ENCODE results near the gene NXNL2. TPM values are rescaled to one million over a fixed set of nuclear protein-coding genes. Genes with fewer than 3 reads are reported as not detected.

The NXNL2 gene
- total RNA-seq, 1 donor: 11.2 TPM

DNA sequence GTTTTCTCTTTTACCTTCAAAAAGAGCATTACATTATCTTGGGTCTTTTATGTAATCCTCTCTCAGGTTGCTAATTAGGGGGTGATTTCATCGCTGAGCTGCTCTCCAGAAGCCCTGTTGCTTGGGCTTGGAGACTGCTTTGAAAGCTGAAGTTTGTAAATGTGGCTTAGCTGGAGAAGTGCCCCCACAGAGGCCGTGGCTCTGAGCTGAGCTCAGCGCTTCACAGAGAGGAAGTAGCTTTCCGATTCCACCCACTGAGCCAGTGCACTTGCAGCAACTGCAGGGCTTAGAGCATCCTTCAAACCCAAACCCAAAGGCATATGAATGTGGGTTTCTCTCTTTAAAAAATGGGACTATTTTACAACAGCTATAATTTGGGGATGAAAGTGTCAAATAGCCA lies 13.7 kb upstream of the NXNL2 start:
- H3K4me3 ChIP-seq (ENCODE audit: low read depth, low read length): no peak overlapping the region
- TF ChIP-seq, protein P1, sequence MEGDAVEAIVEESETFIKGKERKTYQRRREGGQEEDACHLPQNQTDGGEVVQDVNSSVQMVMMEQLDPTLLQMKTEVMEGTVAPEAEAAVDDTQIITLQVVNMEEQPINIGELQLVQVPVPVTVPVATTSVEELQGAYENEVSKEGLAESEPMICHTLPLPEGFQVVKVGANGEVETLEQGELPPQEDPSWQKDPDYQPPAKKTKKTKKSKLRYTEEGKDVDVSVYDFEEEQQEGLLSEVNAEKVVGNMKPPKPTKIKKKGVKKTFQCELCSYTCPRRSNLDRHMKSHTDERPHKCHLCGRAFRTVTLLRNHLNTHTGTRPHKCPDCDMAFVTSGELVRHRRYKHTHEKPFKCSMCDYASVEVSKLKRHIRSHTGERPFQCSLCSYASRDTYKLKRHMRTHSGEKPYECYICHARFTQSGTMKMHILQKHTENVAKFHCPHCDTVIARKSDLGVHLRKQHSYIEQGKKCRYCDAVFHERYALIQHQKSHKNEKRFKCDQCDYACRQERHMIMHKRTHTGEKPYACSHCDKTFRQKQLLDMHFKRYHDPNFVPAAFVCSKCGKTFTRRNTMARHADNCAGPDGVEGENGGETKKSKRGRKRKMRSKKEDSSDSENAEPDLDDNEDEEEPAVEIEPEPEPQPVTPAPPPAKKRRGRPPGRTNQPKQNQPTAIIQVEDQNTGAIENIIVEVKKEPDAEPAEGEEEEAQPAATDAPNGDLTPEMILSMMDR (IDR thresholded peaks at IDR 0.05; ENCODE audit: insufficient read depth, low read depth, low read length): no peak
- DNase-seq (ENCODE audit: low read depth): no peak

DNA sequence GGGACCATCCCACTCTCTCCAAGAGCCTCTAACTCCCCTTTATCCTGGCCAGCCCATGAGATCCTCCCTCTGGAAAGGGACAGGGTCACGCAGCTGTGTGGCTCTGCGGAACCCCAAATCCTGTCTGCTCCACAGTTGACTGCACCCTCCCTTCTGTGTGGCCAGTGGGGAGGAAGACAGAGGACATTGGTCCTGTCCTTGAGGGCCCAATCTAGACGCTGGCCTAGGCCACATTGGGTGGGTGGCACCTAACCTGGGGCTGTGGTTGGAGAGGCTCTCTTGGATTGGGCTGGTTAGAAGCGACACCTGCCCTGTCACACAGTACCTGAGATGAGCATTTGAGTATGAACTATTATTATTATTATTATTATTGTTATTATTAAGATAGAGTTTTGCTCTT lies 12.6 kb upstream of the NXNL2 start:
- TF ChIP-seq, protein P1 (IDR thresholded peaks at IDR 0.05; ENCODE audit: insufficient read depth, low read depth, low read length): no peak
- DNase-seq (ENCODE audit: low read depth): no peak
- no peak overlapping the region for H3K4me3 ChIP-seq (ENCODE audit: low read depth, low read length)

DNA sequence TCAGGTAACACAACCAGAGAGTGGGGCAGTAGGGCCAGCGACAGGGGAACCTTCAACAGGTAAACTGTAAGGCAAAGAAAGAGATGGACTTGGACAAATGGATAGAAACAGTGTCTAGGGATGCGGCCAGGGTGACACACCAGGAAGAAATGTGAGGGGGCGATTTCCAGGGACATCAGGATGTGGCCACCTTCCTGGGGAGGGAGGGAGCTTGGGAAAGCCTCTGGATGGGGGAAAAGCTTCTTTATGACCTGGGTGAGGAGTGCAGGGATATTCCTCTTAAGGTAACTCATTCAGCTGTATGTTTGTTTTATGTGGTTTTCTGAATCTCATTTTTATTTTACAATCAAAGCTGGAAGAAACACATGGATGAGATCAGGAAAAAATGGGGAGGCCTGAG lies 11.9 kb upstream of the NXNL2 start:
- DNase-seq (ENCODE audit: low read depth): no peak
- no peak overlapping the region for H3K4me3 ChIP-seq (ENCODE audit: low read depth, low read length)
- TF ChIP-seq, protein P1 (IDR thresholded peaks at IDR 0.05; ENCODE audit: insufficient read depth, low read depth, low read length): no peak

DNA sequence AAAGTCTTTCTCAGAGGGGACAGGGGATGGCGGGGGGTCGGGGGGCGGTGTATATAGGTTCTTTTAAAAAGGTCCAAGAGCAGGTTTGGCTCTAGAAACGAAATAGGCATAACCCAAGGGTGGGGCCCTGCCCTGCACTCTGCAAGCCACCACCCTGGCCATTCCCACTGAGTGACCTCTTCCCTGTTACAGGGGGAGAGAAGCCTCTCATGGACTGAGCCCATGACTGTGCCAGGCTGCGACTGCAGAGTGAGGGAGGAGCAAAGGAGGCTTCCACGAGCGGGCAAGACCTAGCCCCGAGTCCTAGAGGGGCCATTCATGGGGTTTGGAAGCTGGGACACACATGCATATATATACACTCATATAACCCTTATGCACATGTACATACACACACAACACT lies 10.1 kb upstream of the NXNL2 start:
- no peak overlapping the region for H3K4me3 ChIP-seq (ENCODE audit: low read depth, low read length)
- TF ChIP-seq, protein P1 (IDR thresholded peaks at IDR 0.05; ENCODE audit: insufficient read depth, low read depth, low read length): no peak
- DNase-seq (ENCODE audit: low read depth): no peak

DNA sequence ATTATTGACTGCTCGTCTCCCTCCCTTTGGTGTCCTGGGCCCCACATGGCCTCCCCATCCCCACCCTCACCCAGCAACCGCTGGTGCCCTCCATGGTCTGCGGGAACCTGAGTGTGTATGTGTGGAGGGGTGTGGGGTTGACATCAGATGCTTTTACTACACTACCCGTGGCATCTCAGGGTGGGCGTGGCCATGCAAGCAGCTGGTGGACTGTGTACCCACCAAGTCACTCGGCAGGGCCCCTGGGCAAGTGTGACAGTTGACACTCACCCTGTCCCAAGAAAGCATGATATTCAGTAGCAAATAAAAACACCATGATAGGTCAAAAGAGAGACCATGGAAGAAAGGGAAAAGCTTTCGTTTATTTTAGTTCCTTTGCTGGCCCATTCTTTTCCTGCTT lies 7.4 kb upstream of the NXNL2 start:
- TF ChIP-seq, protein P1 (IDR thresholded peaks at IDR 0.05; ENCODE audit: insufficient read depth, low read depth, low read length): no peak
- H3K4me3 ChIP-seq (ENCODE audit: low read depth, low read length): no peak overlapping the region
- no peak for DNase-seq (ENCODE audit: low read depth)

DNA sequence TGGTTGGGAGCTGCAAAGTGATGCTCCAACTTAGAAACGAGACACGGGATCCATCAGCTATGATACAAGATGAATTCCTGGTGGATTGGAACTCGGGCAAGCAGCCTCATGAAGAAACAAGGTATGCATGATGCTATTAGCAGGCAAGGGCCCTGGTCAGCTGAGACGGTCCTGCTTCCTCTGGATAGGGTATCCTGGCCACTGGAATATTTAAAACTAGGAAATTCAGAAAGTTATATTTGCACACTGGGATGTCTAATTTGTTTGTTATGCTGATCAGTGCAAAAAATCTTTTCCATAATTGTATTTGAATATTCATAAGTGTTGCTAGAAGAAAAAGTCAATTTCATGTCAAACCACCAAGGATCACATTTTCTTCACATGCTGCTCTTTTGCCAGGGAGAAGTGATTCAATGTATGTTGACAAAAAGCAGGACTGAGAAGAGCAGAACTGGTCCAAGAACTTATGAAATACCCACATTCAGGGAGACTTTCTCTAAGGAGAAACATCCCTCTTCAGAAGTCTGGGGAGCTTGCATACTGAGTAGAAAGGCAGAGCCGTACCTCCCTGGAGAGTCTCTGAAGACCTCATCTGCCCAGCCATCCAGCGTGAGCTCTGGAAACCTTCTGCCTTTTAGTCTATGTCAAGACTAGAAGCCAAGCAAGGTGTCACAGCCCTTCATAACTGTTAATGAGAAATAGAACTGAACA lies 6.7 kb upstream of the NXNL2 start:
- no peak overlapping the region for H3K4me3 ChIP-seq (ENCODE audit: low read depth, low read length)
- TF ChIP-seq, protein P1 (IDR thresholded peaks at IDR 0.05; ENCODE audit: insufficient read depth, low read depth, low read length): no peak
- peak; percentile 57 for DNase-seq (ENCODE audit: low read depth)

DNA sequence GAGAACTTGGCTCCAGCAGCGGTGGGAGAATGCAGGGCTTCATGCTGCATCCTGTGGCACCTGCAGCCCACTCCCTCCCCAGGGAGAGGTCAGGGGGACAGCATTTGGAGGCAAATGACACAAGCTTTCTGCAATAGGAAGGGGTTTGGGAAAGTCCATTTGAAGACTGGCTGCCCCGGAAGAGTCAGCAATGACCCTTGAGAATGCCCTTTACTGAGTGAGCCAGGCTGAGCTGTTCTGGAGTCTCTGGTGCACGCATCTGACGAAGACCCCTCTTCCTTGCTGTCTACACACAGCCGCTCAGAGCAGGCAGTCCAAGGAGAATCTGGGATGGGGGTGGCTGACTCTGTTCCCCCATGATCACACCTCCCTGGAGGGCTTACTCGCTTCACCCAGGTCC lies 5.5 kb upstream of the NXNL2 start:
- TF ChIP-seq, protein P1 (IDR thresholded peaks at IDR 0.05; ENCODE audit: insufficient read depth, low read depth, low read length): no peak
- DNase-seq (ENCODE audit: low read depth): no peak
- no peak overlapping the region for H3K4me3 ChIP-seq (ENCODE audit: low read depth, low read length)
